Measurements from ENCODE around the gene RIMS3. TPM values are rescaled to one million over a fixed set of nuclear protein-coding genes. Genes with fewer than 3 reads are reported as not detected.
A peak's percentile ranks its signal among the peaks of the same experiment; 100 is the strongest.

RIMS3 gene
- total RNA-seq, 1 donor from 2014 or later: 12.9 TPM

DNA sequence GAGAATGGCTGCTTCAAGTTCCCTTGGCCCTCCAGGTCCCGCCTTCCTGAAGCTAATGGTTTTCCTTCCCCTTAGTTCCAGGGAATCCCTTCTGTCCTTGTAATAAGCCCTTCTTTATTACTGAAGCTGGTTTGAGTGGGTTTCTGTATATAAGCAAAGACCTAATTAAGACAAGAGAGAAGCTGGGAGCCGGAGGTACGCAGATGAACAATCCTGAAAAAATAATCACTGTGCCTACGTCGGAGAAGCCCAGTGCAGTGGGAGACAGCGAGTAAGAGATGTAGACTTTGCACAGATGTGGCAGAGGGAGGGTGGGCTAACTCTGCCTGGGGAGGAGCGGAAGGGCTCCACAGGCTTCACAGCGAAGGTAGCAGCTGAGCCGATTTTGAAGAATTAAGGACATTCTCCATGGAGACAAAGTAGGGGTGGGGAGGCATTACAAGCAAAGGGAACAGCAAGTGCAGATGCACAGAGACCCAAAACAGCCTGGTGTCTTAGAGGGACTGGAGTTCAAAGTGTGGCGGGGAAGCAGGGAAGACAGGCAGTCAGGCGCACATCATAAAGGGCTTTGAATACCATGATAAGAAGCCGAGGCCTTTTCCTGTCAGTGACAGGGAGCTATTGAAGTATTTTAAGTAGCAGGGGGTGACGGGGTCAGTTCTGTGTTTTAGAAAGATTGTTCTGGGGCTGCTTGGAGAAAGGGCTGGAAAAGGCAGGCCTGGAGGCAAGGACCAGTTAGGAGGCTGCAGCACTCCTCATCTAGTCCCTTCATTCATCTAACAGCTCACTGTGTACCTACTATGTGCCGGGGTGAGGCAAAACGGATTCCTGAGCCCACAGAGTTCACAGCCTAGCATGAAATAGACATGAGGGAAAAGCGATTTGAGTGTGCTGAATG lies 6.5 kb downstream of the RIMS3 start:
- TF ChIP-seq CTCF (IDR thresholded peaks at IDR 0.05; ENCODE audit: unreplicated experiment): no peak
- no peak overlapping the region for H3K4me3 Mint-ChIP-seq
- no peak overlapping the region for H3K27ac Mint-ChIP-seq
- H3K9me3 Mint-ChIP-seq: no peaks in the 10 kb centered on the region
- peaks cover 5% of the 10 kb centered on the region for H3K27me3 Mint-ChIP-seq (ENCODE audit: low read depth)
- peak in 1 of 2 experiments; percentile 44 for DNase-seq (ENCODE audit: low spot score in 2 of 2, unreplicated experiment in 2 of 2)
- H3K4me1 Mint-ChIP-seq: peaks cover 30% of the 10 kb centered on the region
- no peaks in the 10 kb centered on the region for H3K36me3 Mint-ChIP-seq

DNA sequence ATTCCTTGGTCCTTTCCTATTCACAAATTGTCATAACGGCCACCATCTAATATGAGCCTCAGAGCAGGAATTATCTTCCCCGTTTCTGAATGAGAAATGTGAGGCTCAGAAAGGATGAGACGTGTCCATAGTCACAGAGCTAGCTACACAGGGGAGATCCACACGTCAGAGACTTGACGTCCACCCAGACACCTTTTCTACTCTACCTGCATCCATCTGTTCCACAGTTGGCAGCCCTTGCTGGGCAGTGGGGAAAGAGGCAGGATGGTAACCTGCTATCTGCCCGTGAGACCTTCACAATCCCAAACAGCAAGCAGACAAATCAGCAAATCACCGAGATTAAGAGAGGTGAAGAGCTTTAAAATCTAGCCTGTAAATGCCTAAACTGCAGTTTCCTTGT lies 8.4 kb downstream of the RIMS3 start:
- H3K4me1 Mint-ChIP-seq: peaks cover 17% of the 10 kb centered on the region
- H3K36me3 Mint-ChIP-seq: no peaks in the 10 kb centered on the region
- no peak overlapping the region for H3K27ac Mint-ChIP-seq
- no peak overlapping the region for H3K4me3 Mint-ChIP-seq
- peaks cover 5% of the 10 kb centered on the region for H3K27me3 Mint-ChIP-seq (ENCODE audit: low read depth)
- TF ChIP-seq CTCF (IDR thresholded peaks at IDR 0.05; ENCODE audit: unreplicated experiment): no peak
- DNase-seq (ENCODE audit: low spot score in 2 of 2, unreplicated experiment in 2 of 2): no peak
- no peaks in the 10 kb centered on the region for H3K9me3 Mint-ChIP-seq

DNA sequence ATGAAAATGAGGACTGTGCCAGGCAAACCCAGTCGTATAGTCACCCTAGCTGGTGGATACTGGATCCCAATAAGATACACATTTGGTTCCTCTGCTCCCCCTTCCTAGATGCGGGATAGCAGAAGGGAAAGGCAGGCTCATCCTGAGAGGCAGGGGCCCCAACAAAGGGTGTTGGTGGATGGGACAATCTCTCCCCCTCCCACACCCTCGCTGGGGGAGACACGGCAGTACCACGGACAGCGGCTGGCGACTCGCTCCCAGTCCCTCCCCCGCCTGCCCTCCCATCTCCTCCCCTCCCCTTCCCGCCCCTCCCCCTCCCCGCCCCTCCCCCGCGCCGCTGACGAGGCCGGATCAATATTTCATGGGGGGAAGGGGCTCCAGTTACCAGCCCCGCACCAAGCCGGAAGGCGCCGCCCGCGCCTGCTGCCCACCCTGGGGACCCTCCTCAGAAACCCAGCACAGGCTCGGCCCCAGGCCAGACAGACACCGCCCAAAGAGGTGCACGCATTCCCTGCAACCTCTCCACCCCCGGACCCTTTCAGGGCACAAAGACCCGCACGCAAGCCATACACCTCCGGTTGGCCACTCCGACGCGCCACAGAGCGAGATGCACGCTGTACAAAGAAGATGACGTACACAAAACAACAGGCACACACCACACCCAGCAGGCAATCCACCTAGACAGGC lies 11.5 kb downstream of the RIMS3 start:
- H3K27ac Mint-ChIP-seq: no peak overlapping the region
- no peaks in the 10 kb centered on the region for H3K9me3 Mint-ChIP-seq
- DNase-seq (ENCODE audit: low spot score in 2 of 2, unreplicated experiment in 2 of 2): peak in 1 of 2 experiments; percentile 46
- H3K4me3 Mint-ChIP-seq: peak overlapping the region; percentile 41
- no peak for TF ChIP-seq CTCF (IDR thresholded peaks at IDR 0.05; ENCODE audit: unreplicated experiment)
- peaks cover 11% of the 10 kb centered on the region for H3K4me1 Mint-ChIP-seq
- no peaks in the 10 kb centered on the region for H3K36me3 Mint-ChIP-seq
- peaks cover 5% of the 10 kb centered on the region for H3K27me3 Mint-ChIP-seq (ENCODE audit: low read depth)

DNA sequence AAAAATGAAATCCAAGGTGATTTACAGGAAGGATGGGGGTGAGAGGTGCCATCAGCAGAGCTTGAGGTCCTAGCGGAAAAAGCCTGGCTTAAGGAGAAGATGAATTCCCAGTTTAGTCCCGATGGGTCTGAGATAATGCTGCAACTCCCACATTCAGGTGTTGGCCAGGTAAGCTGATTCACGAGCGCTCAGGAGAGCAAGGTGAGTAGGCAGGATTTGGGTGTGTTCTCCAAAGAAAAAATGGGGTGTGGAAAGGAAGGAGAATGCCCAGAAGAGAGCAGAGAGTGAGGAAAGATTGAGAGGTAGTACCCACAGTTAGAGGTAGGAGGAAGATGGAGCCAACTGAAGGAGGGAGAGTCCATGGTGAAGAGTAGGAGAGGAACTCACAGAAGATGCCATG lies 12.5 kb downstream of the RIMS3 start:
- Mint-ChIP-seq H3K9me3 (no peaks in the 10 kb centered on the region), H3K27me3 (ENCODE audit: low read depth) (peaks cover 5% of the 10 kb centered on the region)
- TF ChIP-seq CTCF (IDR thresholded peaks at IDR 0.05; ENCODE audit: unreplicated experiment): no peak

GRCh38 chr1:40652468-40652867 lies 13.0 kb downstream of the RIMS3 start:
- Mint-ChIP-seq H3K4me1 (peaks cover 13% of the 10 kb centered on the region), H3K36me3 (no peaks in the 10 kb centered on the region), H3K9me3 (no peaks in the 10 kb centered on the region), H3K27ac (no peak overlapping the region), H3K4me3 (no peak overlapping the region), H3K27me3 (ENCODE audit: low read depth) (peaks cover 5% of the 10 kb centered on the region)
- no peak for TF ChIP-seq CTCF (IDR thresholded peaks at IDR 0.05; ENCODE audit: unreplicated experiment)
- DNase-seq (ENCODE audit: low spot score in 2 of 2, unreplicated experiment in 2 of 2): no peak

More for the DNA sequence above, 12.5 kb downstream of the RIMS3 start:
- peaks cover 11% of the 10 kb centered on the region for H3K4me1 Mint-ChIP-seq
- H3K4me3 Mint-ChIP-seq: no peak overlapping the region
- H3K27ac Mint-ChIP-seq: no peak overlapping the region
- no peak for DNase-seq (ENCODE audit: low spot score in 2 of 2, unreplicated experiment in 2 of 2)
- H3K36me3 Mint-ChIP-seq: no peaks in the 10 kb centered on the region

Data from mesothelial cell of epicardium (in vitro differentiated cells).